SK-N-SH (cell line): ENCODE measurements around the gene MYPN.

Experiments used
- CTCF ChIP-seq: fragments of 200-600 bp; sonication (generic); IDR thresholded peaks from 2 replicates; pipeline ENCODE4 v1.6.1; 2017; ENCODE audit warnings: antibody characterized with exemption, mild to moderate bottlenecking, moderate library complexity
- EP300 ChIP-seq, 2 experiments: IDR thresholded peaks; 2 replicates each; pipeline versions ENCODE4 v1.4.0 to v1.6.1; 2012; ENCODE audit warnings: borderline replicate concordance in 1 of 2, low read depth in 1 of 2, low read length in 1 of 2
- GATA2 ChIP-seq: sonication (generic); formaldehyde crosslinking; IDR thresholded peaks from 2 replicates; pipeline ENCODE4 v1.5.0; 2020; ENCODE audit warnings: mild to moderate bottlenecking, missing genetic modification reagents
- NFIC ChIP-seq: IDR thresholded peaks from 2 replicates; pipeline ENCODE4 v1.4.0; 2012; ENCODE audit warnings: borderline replicate concordance
- RAD21 ChIP-seq: IDR thresholded peaks from 2 replicates; pipeline ENCODE4 v1.6.1; 2012; ENCODE audit warnings: mild to moderate bottlenecking, low read length
- REST ChIP-seq: IDR thresholded peaks from 2 replicates; pipeline ENCODE4 v1.6.1; 2012; ENCODE audit warnings: mild to moderate bottlenecking, low read depth, low read length, moderate library complexity
- TAF1 ChIP-seq: IDR thresholded peaks from 2 replicates; pipeline ENCODE4 v1.6.1; 2012; ENCODE audit warnings: low read depth, mild to moderate bottlenecking, low read length, moderate library complexity, borderline replicate concordance

DNA sequence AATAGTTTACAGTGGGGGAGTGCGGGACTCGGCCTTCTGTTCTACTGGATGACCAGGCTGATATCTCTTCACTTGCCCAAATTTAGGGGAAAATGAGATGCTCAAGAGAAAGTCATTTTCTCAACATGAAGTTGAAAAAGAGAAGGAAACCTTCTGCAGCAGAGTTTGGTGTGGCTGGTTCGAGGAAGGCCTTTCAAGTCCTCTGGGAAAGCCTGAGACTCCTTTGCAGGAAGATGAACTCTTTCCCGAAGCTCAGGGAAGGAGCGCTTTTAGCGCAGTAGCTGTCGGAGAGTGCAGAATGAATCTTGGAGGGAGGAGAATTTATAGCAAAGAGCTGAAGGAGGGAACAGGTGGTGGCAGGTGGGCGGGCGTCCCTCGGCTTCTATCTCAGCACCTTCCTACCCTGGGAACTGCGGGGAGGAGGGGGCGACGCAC is 122.5 kb downstream of the MYPN start, which contains the start of gene ATOH7:
- TF ChIP-seq TAF1: no peak
- no peak for TF ChIP-seq NFIC
- TF ChIP-seq CTCF: no peak
- TF ChIP-seq RAD21: no peak
- TF ChIP-seq EP300 (IDR thresholded peaks at IDR 0.05; ENCODE audit: borderline replicate concordance in 1 of 2, low read depth in 1 of 2, low read length in 1 of 2): no peak
- no peak for TF ChIP-seq GATA2 (CRISPR knock-in tag)
- no peak for TF ChIP-seq REST
